PC-9 (cell line): ENCODE data around the gene CACNG6.

ENCODE experiments used
- EZH2 ChIP-seq: fragments of 200-600 bp; sonication (generic); IDR thresholded peaks from 2 replicates; pipeline ENCODE4 v1.8.0; 2017; ENCODE audit warnings: antibody characterized with exemption, low read depth
- TF ChIP-seq, protein P1 (sequence below): fragments of 200-600 bp; sonication (generic); conservative IDR thresholded peaks from 2 replicates; pipeline ENCODE4 v1.6.1; 2017; ENCODE audit warnings: mixed run types, antibody characterized with exemption, mild to moderate bottlenecking, moderate library complexity

DNA sequence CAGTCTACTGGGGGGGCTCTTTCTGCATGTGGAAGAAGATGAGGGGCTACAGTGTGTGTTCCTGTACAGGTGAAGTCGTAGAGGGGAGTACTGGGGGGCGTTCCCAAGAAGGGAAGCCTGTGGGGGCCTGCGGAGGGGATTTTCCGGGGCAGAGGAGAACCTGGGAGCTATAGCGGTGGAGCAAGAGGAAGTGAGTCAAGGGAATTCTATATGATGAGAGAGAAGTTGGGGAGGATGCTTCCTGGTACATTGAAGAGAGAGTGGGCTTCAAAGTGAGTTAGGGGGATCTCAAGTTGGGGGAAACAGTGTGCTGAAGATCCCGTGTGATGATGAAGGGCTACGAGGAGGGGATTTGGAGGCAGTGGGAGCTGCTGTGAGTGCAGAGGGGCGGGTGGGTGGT is 30.6 kb upstream of the CACNG6 start:
- TF ChIP-seq, protein P1, sequence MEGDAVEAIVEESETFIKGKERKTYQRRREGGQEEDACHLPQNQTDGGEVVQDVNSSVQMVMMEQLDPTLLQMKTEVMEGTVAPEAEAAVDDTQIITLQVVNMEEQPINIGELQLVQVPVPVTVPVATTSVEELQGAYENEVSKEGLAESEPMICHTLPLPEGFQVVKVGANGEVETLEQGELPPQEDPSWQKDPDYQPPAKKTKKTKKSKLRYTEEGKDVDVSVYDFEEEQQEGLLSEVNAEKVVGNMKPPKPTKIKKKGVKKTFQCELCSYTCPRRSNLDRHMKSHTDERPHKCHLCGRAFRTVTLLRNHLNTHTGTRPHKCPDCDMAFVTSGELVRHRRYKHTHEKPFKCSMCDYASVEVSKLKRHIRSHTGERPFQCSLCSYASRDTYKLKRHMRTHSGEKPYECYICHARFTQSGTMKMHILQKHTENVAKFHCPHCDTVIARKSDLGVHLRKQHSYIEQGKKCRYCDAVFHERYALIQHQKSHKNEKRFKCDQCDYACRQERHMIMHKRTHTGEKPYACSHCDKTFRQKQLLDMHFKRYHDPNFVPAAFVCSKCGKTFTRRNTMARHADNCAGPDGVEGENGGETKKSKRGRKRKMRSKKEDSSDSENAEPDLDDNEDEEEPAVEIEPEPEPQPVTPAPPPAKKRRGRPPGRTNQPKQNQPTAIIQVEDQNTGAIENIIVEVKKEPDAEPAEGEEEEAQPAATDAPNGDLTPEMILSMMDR = no peak
- TF ChIP-seq EZH2 = no peak
